ENCODE data around the gene ARL5C. TPM values are rescaled to one million over a fixed set of nuclear protein-coding genes. Genes with fewer than 3 reads are reported as not detected.

ARL5C gene
- total RNA-seq, 1 experiment from 2014 or later: not detected

- CTCF ChIA-PET: interaction anchor here (0.6 to 0.7 kb wide), 4 partner anchors 8 to 507 kb away, joined by 3 to 5 read pairs (median 3); no protein-coding TSS in a partner anchor
These were observed 1.5 kb upstream of the ARL5C start for GRCh38 chr17:39167476-39167875.

GRCh38 chr17:39166437-39167335 lies 725 bp upstream of the ARL5C start:
- no peaks in the 10 kb centered on the region for H3K9me2 ChIP-seq (ENCODE audit: insufficient read depth)
- POLR2A ChIA-PET (ENCODE audit: unreplicated experiment): interaction anchor here (0.6 to 0.7 kb wide), 3 partner anchors 8 to 396 kb away, joined by 3 to 4 read pairs (median 3); no protein-coding TSS in a partner anchor
- H3K36me3 ChIP-seq (ENCODE audit: low read depth): no peaks in the 10 kb centered on the region
- BruUV-seq (replicated peaks): no TSS peak
- no peak overlapping the region for H3K27ac ChIP-seq
- peaks cover 8% of the 10 kb centered on the region; the same call in 1 of the 2 replicates for H3K27me3 ChIP-seq (ENCODE audit: insufficient read depth, low read depth)
- H3K4me2 ChIP-seq: no peak overlapping the region
- no peak for DNase-seq
- CTCF ChIA-PET: interaction anchor here (0.7 kb wide), 1 partner anchor 225 kb away, joined by 4 read pairs; no protein-coding TSS in a partner anchor
- no peaks in the 10 kb centered on the region for H4K20me1 ChIP-seq (ENCODE audit: insufficient read depth)
- no peaks in the 10 kb centered on the region for H3K79me2 ChIP-seq (ENCODE audit: low read depth)
- H2AFZ ChIP-seq: no peak overlapping the region
- no peaks in the 10 kb centered on the region for H3K9me3 ChIP-seq (ENCODE audit: insufficient read depth, low read depth)
- intact Hi-C loops (cut with micrococcal nuclease; ENCODE audit: unreplicated experiment): no loop called here
- peaks cover 8% of the 10 kb centered on the region; the same call in 1 of the 2 replicates for H3F3A ChIP-seq (ENCODE audit: insufficient read depth, low read depth)
- H3K4me1 ChIP-seq (replicated peaks; ENCODE audit: insufficient read depth): 0 out of 2 replicates have a peak, but pooled peaks cover 4% of the 10 kb centered on the region
- no peak for TF ChIP-seq EZH2 (IDR thresholded peaks at IDR 0.05; ENCODE audit: low read depth)
- TF ChIP-seq CTCF (conservative IDR thresholded peaks at IDR 0.05): no peak
- H3K4me3 ChIP-seq: no peak overlapping the region

More at GRCh38 chr17:39167476-39167875, 1.5 kb upstream of the ARL5C start:
- DNase-seq: no peak
- no peak overlapping the region for H2AFZ ChIP-seq
- no peaks in the 10 kb centered on the region for H3K79me2 ChIP-seq (ENCODE audit: low read depth)
- H3K27ac ChIP-seq: no peak overlapping the region
- no TSS peak for BruUV-seq (replicated peaks)
- H3K9me2 ChIP-seq (ENCODE audit: insufficient read depth): no peaks in the 10 kb centered on the region
- H4K20me1 ChIP-seq (ENCODE audit: insufficient read depth): no peaks in the 10 kb centered on the region
- TF ChIP-seq CTCF (conservative IDR thresholded peaks at IDR 0.05): no peak
- peaks cover 8% of the 10 kb centered on the region; the same call in 1 of the 2 replicates for H3F3A ChIP-seq (ENCODE audit: insufficient read depth, low read depth)
- 0 out of 2 replicates have a peak, but pooled peaks cover 4% of the 10 kb centered on the region for H3K4me1 ChIP-seq (replicated peaks; ENCODE audit: insufficient read depth)
- intact Hi-C loops (cut with micrococcal nuclease; ENCODE audit: unreplicated experiment): no loop called here
- H3K27me3 ChIP-seq (ENCODE audit: insufficient read depth, low read depth): peaks cover 8% of the 10 kb centered on the region; the same call in 1 of the 2 replicates
- POLR2A ChIA-PET (ENCODE audit: unreplicated experiment): interaction anchor here (0.5 kb wide), 1 partner anchor 502 kb away, joined by 3 read pairs; no protein-coding TSS in a partner anchor
- H3K4me2 ChIP-seq: no peak overlapping the region
- H3K36me3 ChIP-seq (ENCODE audit: low read depth): no peaks in the 10 kb centered on the region
- H3K9me3 ChIP-seq (ENCODE audit: insufficient read depth, low read depth): no peaks in the 10 kb centered on the region
- no peak overlapping the region for H3K4me3 ChIP-seq

- H3K27ac ChIP-seq: no peak overlapping the region
- TF ChIP-seq EZH2 (IDR thresholded peaks at IDR 0.05; ENCODE audit: low read depth) (no peak), CTCF (conservative IDR thresholded peaks at IDR 0.05) (no peak)
- H2AFZ ChIP-seq: no peak overlapping the region
- peaks cover 8% of the 10 kb centered on the region; the same call in 1 of the 2 replicates for H3K27me3 ChIP-seq (ENCODE audit: insufficient read depth, low read depth)
- DNase-seq: no peak
- no TSS peak for BruUV-seq (replicated peaks)
- peaks cover 8% of the 10 kb centered on the region; the same call in 1 of the 2 replicates for H3F3A ChIP-seq (ENCODE audit: insufficient read depth, low read depth)
- H3K4me3 ChIP-seq: no peak overlapping the region
- H3K9me3 ChIP-seq (ENCODE audit: insufficient read depth, low read depth): no peaks in the 10 kb centered on the region
- ChIA-PET POLR2A (ENCODE audit: unreplicated experiment) (interaction anchor here (0.8 kb wide), 2 partner anchors 14 to 240 kb away, joined by 3 to 7 read pairs; partner anchors contain the start of gene PLXDC1), CTCF (interaction anchor here (0.6 to 1.9 kb wide), 8 partner anchors 10 to 332 kb away, joined by 3 to 9 read pairs (median 6); partner anchors contain the start of genes PLXDC1 and RPL19)
- no peaks in the 10 kb centered on the region for H3K9me2 ChIP-seq (ENCODE audit: insufficient read depth)
- H4K20me1 ChIP-seq (ENCODE audit: insufficient read depth): no peaks in the 10 kb centered on the region
- H3K36me3 ChIP-seq (ENCODE audit: low read depth): no peaks in the 10 kb centered on the region
- 0 out of 2 replicates have a peak, but pooled peaks cover 4% of the 10 kb centered on the region for H3K4me1 ChIP-seq (replicated peaks; ENCODE audit: insufficient read depth)
- intact Hi-C loops (cut with micrococcal nuclease; ENCODE audit: unreplicated experiment): no loop called here
- no peak overlapping the region for H3K4me2 ChIP-seq
- no peaks in the 10 kb centered on the region for H3K79me2 ChIP-seq (ENCODE audit: low read depth)
These were observed 652 bp downstream of the ARL5C start for GRCh38 chr17:39165178-39165840.

Measured in PC-9 (cell line).